HEK293 (cell line): ENCODE results near the gene ASTN2.

Experiments used
- CTCF ChIA-PET: fragments of 350-600 bp; formaldehyde crosslinking; extraction: SDS; loops from one replicate; lab custom pipeline; 2021; ENCODE audit warnings: antibody characterized with exemption; lab: Yijun Ruan, JAX
- POLR2A ChIA-PET: fragments of 300-600 bp; formaldehyde crosslinking; extraction: SDS; loops from one replicate; lab custom pipeline; 2020; ENCODE audit warnings: antibody characterized with exemption, inconsistent platforms; lab: Yijun Ruan, JAX
- H3K27ac ChIP-seq: fragments of 200-500 bp; sonication (Bioruptor generic); 2 replicates; pipeline ENCODE4 v1.5.1; 2014; ENCODE audit warnings: low read depth, low read length, control low read depth, inconsistent platforms; ENCODE audit errors: extremely low read depth
- H3K36me3 ChIP-seq, 2 experiments: fragments of 200-500 bp in 1 of 2; sonication (Bioruptor generic) in 1 of 2; 1 replicate in 1 of 2; 2 replicates in 1 of 2; pipeline ENCODE4 v1.5.1; 2014 to 2017; ENCODE audit warnings: inconsistent platforms in 2 of 2, low read length in 2 of 2; ENCODE audit not compliant: control insufficient read depth in 2 of 2, insufficient read depth in 1 of 2
- H3K4me1 ChIP-seq: fragments of 200-500 bp; sonication (Bioruptor generic); 2 replicates; pipeline ENCODE4 v1.5.1; 2014; ENCODE audit warnings: mild to moderate bottlenecking, low read length, inconsistent platforms; ENCODE audit not compliant: control insufficient read depth, insufficient read depth
- H3K4me3 ChIP-seq: 2 replicates; pipeline ENCODE4 v1.5.1; 2011; ENCODE audit warnings: low read depth, mild to moderate bottlenecking, control low read depth, low read length, moderate library complexity
- H3K9me3 ChIP-seq: fragments of 200-500 bp; sonication (Bioruptor generic); 2 replicates; pipeline ENCODE4 v1.5.1; 2014; ENCODE audit warnings: low read depth, low read length, inconsistent platforms; ENCODE audit not compliant: control insufficient read depth, insufficient read depth
- FEZF1 ChIP-seq: fragments of 450-650 bp; formaldehyde crosslinking; IDR thresholded peaks from 2 replicates; pipeline ENCODE4 v1.5.1; 2016; ENCODE audit warnings: missing biosample characterization, missing genetic modification characterization
- KLF17 ChIP-seq: fragments of 450-650 bp; formaldehyde crosslinking; IDR thresholded peaks from 2 replicates; pipeline ENCODE4 v1.5.1; 2016; ENCODE audit warnings: missing biosample characterization, missing genetic modification characterization
- PRDM10 ChIP-seq: fragments of 450-650 bp; formaldehyde crosslinking; IDR thresholded peaks from 2 replicates; pipeline ENCODE4 v1.5.1; 2016; ENCODE audit warnings: missing biosample characterization, missing genetic modification characterization
- PRDM4 ChIP-seq: fragments of 450-650 bp; formaldehyde crosslinking; IDR thresholded peaks from 2 replicates; pipeline ENCODE4 v1.5.1; 2017; ENCODE audit warnings: missing biosample characterization, missing genetic modification characterization
- RBAK ChIP-seq: fragments of 450-650 bp; formaldehyde crosslinking; IDR thresholded peaks from 2 replicates; pipeline ENCODE4 v1.5.1; 2016; ENCODE audit warnings: missing biosample characterization, missing genetic modification characterization
- REST ChIP-seq: fragments of 450-650 bp; formaldehyde crosslinking; IDR thresholded peaks from 2 replicates; pipeline ENCODE4 v1.5.1; 2016; ENCODE audit warnings: missing biosample characterization, missing genetic modification characterization
- SALL2 ChIP-seq: fragments of 450-650 bp; formaldehyde crosslinking; IDR thresholded peaks from 2 replicates; pipeline ENCODE4 v1.5.0; 2017; ENCODE audit warnings: missing biosample characterization, mild to moderate bottlenecking, missing genetic modification characterization, borderline replicate concordance
- ZBTB20 ChIP-seq: fragments of 450-650 bp; formaldehyde crosslinking; IDR thresholded peaks from 2 replicates; pipeline ENCODE4 v1.5.1; 2016; ENCODE audit warnings: missing biosample characterization, missing genetic modification characterization
- ZFHX2 ChIP-seq: fragments of 450-650 bp; formaldehyde crosslinking; conservative IDR thresholded peaks from 2 replicates; pipeline ENCODE4 v1.5.1; 2016; ENCODE audit warnings: missing biosample characterization, missing genetic modification characterization
- ZNF169 ChIP-seq: fragments of 450-650 bp; formaldehyde crosslinking; IDR thresholded peaks from 2 replicates; pipeline ENCODE4 v1.5.1; 2016; ENCODE audit warnings: missing biosample characterization, missing genetic modification characterization
- ZNF239 ChIP-seq: fragments of 450-650 bp; formaldehyde crosslinking; IDR thresholded peaks from 2 replicates; pipeline ENCODE4 v1.5.1; 2016; ENCODE audit warnings: missing biosample characterization, missing genetic modification characterization
- ZNF549 ChIP-seq: fragments of 450-650 bp; IDR thresholded peaks from 2 replicates; pipeline ENCODE4 v1.5.1; 2018; ENCODE audit warnings: missing biosample characterization, missing genetic modification characterization, mild to moderate bottlenecking, inconsistent platforms, moderate library complexity
- ZNF658 ChIP-seq: fragments of 450-650 bp; formaldehyde crosslinking; IDR thresholded peaks from 2 replicates; pipeline ENCODE4; 2016; ENCODE audit warnings: missing biosample characterization, missing genetic modification characterization
- ZNF677 ChIP-seq: fragments of 450-650 bp; IDR thresholded peaks from 2 replicates; pipeline ENCODE4 v1.5.0; 2018; ENCODE audit warnings: missing biosample characterization, mild to moderate bottlenecking, missing genetic modification characterization, moderate library complexity
- ZNF747 ChIP-seq: fragments of 450-650 bp; formaldehyde crosslinking; IDR thresholded peaks from 2 replicates; pipeline ENCODE4 v1.5.1; 2016; ENCODE audit warnings: missing biosample characterization, missing genetic modification characterization
- ZNF76 ChIP-seq: fragments of 450-650 bp; formaldehyde crosslinking; IDR thresholded peaks from 2 replicates; pipeline ENCODE4; 2016; ENCODE audit warnings: low read depth, missing biosample characterization, missing genetic modification characterization, borderline replicate concordance
- ZNF837 ChIP-seq: fragments of 450-650 bp; formaldehyde crosslinking; IDR thresholded peaks from 2 replicates; pipeline ENCODE4 v1.5.1; 2016; ENCODE audit warnings: missing biosample characterization, missing genetic modification characterization

ASTN2 gene

GRCh38 chr9:117435630-117436261 is 20.9 kb upstream of the ASTN2 start (continued):
- no peak for TF ChIP-seq REST (tag by site-specific recombination)
- no peak for TF ChIP-seq ZNF169 (tag by site-specific recombination)

- Histone ChIP-seq H3K9me3 (no peaks in the 10 kb centered on the region), H3K27ac (no peak overlapping the region), H3K36me3 (no peaks in the 10 kb centered on the region), H3K4me3 (no peak overlapping the region), H3K4me1 (no peaks in the 10 kb centered on the region)
- CTCF ChIA-PET: interaction anchor here (0.8 to 1.4 kb wide), 2 partner anchors 13 to 53 kb away, joined by 4 to 7 read pairs; no protein-coding TSS in a partner anchor
- POLR2A ChIA-PET: no interaction called here
- TF ChIP-seq ZNF658 (no peak), REST (tag by site-specific recombination) (no peak), ZNF747 (no peak), PRDM10 (tag by site-specific recombination) (no peak), ZNF76 (no peak), ZNF239 (tag by site-specific recombination) (no peak), FEZF1 (tag by site-specific recombination) (no peak), SALL2 (no peak), ZNF677 (tag by site-specific recombination) (no peak), RBAK (tag by site-specific recombination) (no peak), PRDM4 (tag by site-specific recombination) (no peak), ZNF837 (tag by site-specific recombination) (no peak), ZNF549 (no peak), ZFHX2 (tag by site-specific recombination) (no peak), ZBTB20 (tag by site-specific recombination) (no peak), KLF17 (tag by site-specific recombination) (no peak)
- TF ChIP-seq, all 188 proteins: peak for 0
Observed at GRCh38 chr9:117434566-117434965, 19.7 kb upstream of the ASTN2 start.
